ENCODE measurements around the gene OCA2. TPM values are rescaled to one million over a fixed set of nuclear protein-coding genes. Genes with fewer than 3 reads are reported as not detected.

OCA2 gene
- total and polyA plus RNA-seq, 7 donors, result 0.36 to 0.41 TPM; not detected in 5

DNA sequence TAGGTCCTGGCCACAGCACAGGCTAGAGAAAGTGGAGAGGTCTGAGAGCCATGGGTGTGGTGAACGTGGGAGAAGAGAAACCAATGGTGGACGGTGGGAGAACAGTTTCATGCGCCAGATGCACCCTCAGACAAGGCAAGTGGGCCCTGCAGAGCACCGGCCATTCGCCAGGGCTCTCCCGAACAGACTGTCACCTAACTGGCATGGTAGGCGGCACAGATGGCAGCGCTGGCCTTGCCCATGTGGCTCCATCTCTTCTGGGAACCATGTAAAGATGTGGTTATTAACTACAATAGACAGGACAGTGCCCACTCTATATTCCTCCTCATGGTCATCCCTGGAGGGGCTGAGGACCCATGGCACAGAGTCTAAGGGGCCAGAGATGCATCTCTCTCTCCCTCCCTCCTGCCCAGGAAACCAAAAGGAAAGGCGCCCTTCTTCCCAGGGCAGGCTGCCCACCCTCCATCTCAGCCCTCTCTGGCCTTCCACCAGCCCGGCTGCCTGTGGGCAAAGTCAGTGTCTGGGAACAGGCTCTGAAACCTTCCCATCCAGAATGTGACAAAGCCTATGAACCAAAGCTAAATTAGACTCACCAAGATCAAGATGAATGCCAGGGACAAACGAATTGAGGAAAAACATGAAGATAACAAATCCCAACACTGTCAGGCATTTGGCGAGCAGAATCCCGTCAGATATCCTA, 147.8 kb downstream of the OCA2 start:
- no peak overlapping the region for H3K27ac ChIP-seq
- WGBS, 2 donors, result 88 to 89% methylated on average over 13 of the region's 13 CpGs
- H3K9me3 ChIP-seq, result no peaks in the 10 kb centered on the region
- no peaks in the 10 kb centered on the region for H3K36me3 ChIP-seq
- TF ChIP-seq EP300 (IDR thresholded peaks at IDR 0.05), result no peak
- TF ChIP-seq POLR2AphosphoS5 (IDR thresholded peaks at IDR 0.05), result no peak
- no peak for TF ChIP-seq POLR2A (IDR thresholded peaks at IDR 0.05)
- TF ChIP-seq, protein P1, sequence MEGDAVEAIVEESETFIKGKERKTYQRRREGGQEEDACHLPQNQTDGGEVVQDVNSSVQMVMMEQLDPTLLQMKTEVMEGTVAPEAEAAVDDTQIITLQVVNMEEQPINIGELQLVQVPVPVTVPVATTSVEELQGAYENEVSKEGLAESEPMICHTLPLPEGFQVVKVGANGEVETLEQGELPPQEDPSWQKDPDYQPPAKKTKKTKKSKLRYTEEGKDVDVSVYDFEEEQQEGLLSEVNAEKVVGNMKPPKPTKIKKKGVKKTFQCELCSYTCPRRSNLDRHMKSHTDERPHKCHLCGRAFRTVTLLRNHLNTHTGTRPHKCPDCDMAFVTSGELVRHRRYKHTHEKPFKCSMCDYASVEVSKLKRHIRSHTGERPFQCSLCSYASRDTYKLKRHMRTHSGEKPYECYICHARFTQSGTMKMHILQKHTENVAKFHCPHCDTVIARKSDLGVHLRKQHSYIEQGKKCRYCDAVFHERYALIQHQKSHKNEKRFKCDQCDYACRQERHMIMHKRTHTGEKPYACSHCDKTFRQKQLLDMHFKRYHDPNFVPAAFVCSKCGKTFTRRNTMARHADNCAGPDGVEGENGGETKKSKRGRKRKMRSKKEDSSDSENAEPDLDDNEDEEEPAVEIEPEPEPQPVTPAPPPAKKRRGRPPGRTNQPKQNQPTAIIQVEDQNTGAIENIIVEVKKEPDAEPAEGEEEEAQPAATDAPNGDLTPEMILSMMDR (IDR thresholded peaks at IDR 0.05), result no peak
- no peaks in the 10 kb centered on the region for H3K27me3 ChIP-seq
- no peak overlapping the region for H3K4me3 ChIP-seq
- no peak for DNase-seq
- intact Hi-C loops (cut with DNase I), result no loop called here
- no peaks in the 10 kb centered on the region for H3K4me1 ChIP-seq

DNA sequence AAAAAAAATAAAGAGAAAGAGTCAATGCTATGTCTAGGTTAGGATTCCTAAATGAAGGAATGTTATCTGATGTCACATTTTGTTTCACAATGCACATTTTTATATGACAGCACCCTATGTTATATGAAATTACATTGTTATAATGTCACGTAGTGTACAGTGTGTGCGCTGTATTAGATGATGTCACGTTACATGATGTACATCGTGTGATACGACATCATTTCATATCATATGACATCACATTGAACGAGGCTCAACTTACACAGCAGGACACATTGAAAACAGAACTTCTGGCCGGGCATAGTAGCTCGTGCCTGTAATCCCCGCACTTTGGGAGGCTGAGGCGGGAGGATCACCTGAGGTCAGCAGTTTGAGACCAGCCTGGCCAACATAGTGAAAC, 150.0 kb downstream of the OCA2 start:
- Histone ChIP-seq H3K4me1 (no peaks in the 10 kb centered on the region), H3K36me3 (no peaks in the 10 kb centered on the region), H3K9me3 (no peaks in the 10 kb centered on the region), H3K4me3 (no peak overlapping the region), H3K27me3 (no peaks in the 10 kb centered on the region), H3K27ac (no peak overlapping the region)
- TF ChIP-seq POLR2AphosphoS5 (IDR thresholded peaks at IDR 0.05), result no peak
- DNase-seq, result no peak
- WGBS, 2 donors, result 84 to 92% methylated on average over 10 of the region's 10 CpGs
- intact Hi-C loops (cut with DNase I), result no loop called here

DNA sequence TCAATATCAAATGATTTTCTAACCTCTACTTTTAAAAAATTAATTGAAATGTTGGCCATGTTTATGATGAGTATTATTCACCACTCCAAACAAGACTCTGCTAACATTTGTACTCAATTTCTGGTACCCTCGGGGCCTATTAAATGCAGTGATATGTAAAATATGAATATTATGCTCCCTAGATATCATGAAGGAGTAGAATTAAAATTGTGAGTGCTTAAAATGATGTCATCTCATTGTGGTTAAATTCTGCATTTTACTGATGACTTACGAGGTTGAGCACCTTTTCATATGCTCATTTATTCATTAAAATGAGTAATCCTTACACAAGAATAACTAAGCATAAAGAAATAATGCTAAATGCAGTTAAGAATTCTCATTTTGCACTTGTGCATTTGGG, 159.9 kb downstream of the OCA2 start:
- no peaks in the 10 kb centered on the region for H3K27me3 ChIP-seq
- WGBS, 2 donors, result 70 to 73% methylated on average over 2 of the region's 2 CpGs

DNA sequence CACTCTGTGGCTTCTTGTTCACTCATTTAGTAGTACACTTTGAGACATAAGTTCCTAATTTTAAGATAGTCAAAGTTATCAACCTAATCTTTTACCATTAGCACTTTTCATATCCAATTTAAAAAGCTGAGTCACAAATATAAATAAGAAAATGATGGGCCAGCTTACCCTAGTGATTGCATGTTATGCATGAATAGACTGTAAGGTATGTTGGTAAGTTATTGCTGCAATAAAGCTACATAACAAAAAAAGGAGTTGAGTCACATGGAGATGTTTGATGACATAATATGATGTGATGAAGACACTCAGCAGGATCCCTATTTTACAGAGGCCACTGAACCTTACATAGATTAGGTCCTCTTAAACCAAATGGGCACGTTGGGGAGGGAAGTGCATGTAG, 161.3 kb downstream of the OCA2 start:
- intact Hi-C loops (cut with DNase I), result no loop called here
- no peaks in the 10 kb centered on the region for H3K27me3 ChIP-seq
- no peak for TF ChIP-seq POLR2AphosphoS5 (IDR thresholded peaks at IDR 0.05)
- TF ChIP-seq EP300 (IDR thresholded peaks at IDR 0.05), result no peak
- TF ChIP-seq POLR2A (IDR thresholded peaks at IDR 0.05), result no peak
- TF ChIP-seq, protein P1 (IDR thresholded peaks at IDR 0.05), result no peak
- peaks cover 0 to under 1% (median 0%) of the 10 kb centered on the region in 4 donors for H3K9me3 ChIP-seq
- H3K4me1 ChIP-seq, result no peaks in the 10 kb centered on the region
- WGBS, 2 donors, result 35 to 63% methylated on average over 1 of the region's 1 CpG
- H3K4me3 ChIP-seq, result no peak overlapping the region
- H3K27ac ChIP-seq, result no peak overlapping the region
- H3K36me3 ChIP-seq, result no peaks in the 10 kb centered on the region
- no peak for DNase-seq

More for the DNA sequence above, 159.9 kb downstream of the OCA2 start:
- Histone ChIP-seq H3K4me1 (no peaks in the 10 kb centered on the region), H3K36me3 (no peaks in the 10 kb centered on the region), H3K4me3 (no peak overlapping the region), H3K27ac (no peak overlapping the region), H3K9me3 (no peaks in the 10 kb centered on the region)
- TF ChIP-seq POLR2A (IDR thresholded peaks at IDR 0.05), result no peak
- TF ChIP-seq, protein P1 (IDR thresholded peaks at IDR 0.05), result no peak
- no peak for TF ChIP-seq POLR2AphosphoS5 (IDR thresholded peaks at IDR 0.05)
- TF ChIP-seq EP300 (IDR thresholded peaks at IDR 0.05), result no peak
- intact Hi-C loops (cut with DNase I), result no loop called here
- no peak for DNase-seq

DNA sequence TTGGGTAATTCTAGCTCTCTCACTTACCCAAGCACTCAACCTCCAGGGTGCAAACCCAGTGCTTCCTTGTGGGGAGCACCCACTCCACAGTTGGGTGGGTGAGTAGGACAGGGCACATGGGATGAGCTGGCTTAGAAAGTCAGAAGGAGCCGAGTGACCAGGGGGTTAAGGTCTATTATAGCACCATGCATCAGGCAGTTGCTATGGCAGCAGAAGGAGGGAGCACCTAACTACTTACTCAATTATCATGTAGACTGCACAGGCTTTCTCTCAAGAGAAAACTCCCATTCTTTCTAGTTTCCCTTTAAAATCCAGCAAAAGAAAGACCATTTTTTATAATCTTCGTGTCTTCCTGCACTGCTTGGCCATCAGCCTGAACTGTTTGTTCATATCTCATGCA, 163.0 kb downstream of the OCA2 start:
- 56 to 79% methylated on average over 2 of the region's 2 CpGs for WGBS, 2 donors
- Histone ChIP-seq H3K27me3 (no peaks in the 10 kb centered on the region), H3K4me3 (no peak overlapping the region), H3K9me3 (peaks cover 0 to 11% (median under 1%) of the 10 kb centered on the region in 4 donors), H3K27ac (no peak overlapping the region), H3K4me1 (no peaks in the 10 kb centered on the region), H3K36me3 (no peaks in the 10 kb centered on the region)
- no peak for TF ChIP-seq POLR2AphosphoS5 (IDR thresholded peaks at IDR 0.05)
- TF ChIP-seq POLR2A (IDR thresholded peaks at IDR 0.05), result no peak
- TF ChIP-seq, protein P1 (IDR thresholded peaks at IDR 0.05), result no peak
- TF ChIP-seq EP300 (IDR thresholded peaks at IDR 0.05), result no peak
- no peak for DNase-seq
- intact Hi-C loops (cut with DNase I), result no loop called here
